Left forelimb (tissue), 1 donor: ENCODE results near the gene MATN3.

Experiments used
- DNase-seq: peaks from one replicate; pipeline ENCODE4 v3.0.0-alpha.2; 2018; ENCODE audit warnings: low spot score

Gene MATN3

GRCh38 chr2:20037660-20038059, 25.2 kb upstream of the MATN3 start:
- no peak for DNase-seq

- DNase-seq = no peak
These were observed 23.6 kb upstream of the MATN3 start for GRCh38 chr2:20035955-20036666.

GRCh38 chr2:20034821-20035220, 22.4 kb upstream of the MATN3 start:
- no peak for DNase-seq

- DNase-seq = no peak
These were observed 21.8 kb upstream of the MATN3 start for GRCh38 chr2:20034218-20034617.

- no peak for DNase-seq
These were observed 20.9 kb upstream of the MATN3 start for GRCh38 chr2:20033322-20033721.

GRCh38 chr2:20030224-20030623, 17.8 kb upstream of the MATN3 start:
- no peak for DNase-seq

GRCh38 chr2:20027705-20028434, 15.4 kb upstream of the MATN3 start:
- DNase-seq = no peak

- no peak for DNase-seq
These were observed 14.8 kb upstream of the MATN3 start for GRCh38 chr2:20027260-20027677.

GRCh38 chr2:20025065-20025786, 12.8 kb upstream of the MATN3 start:
- no peak for DNase-seq

- no peak for DNase-seq
These were observed 11.2 kb upstream of the MATN3 start for GRCh38 chr2:20023688-20024087.

- DNase-seq = no peak
These were observed 9.0 kb upstream of the MATN3 start for GRCh38 chr2:20021405-20022009.

GRCh38 chr2:20019747-20020146, 7.3 kb upstream of the MATN3 start:
- no peak for DNase-seq

GRCh38 chr2:20018601-20019152, 6.2 kb upstream of the MATN3 start:
- no peak for DNase-seq

- no peak for DNase-seq
These were observed 3.9 kb upstream of the MATN3 start for GRCh38 chr2:20016346-20016745.

GRCh38 chr2:20015482-20016083, 3.1 kb upstream of the MATN3 start:
- no peak for DNase-seq

- no peak for DNase-seq
These were observed 820 bp upstream of the MATN3 start for GRCh38 chr2:20013126-20013849.

GRCh38 chr2:20012032-20012281, 511 bp downstream of the MATN3 start:
- no peak for DNase-seq

GRCh38 chr2:20011276-20012031, 1.0 kb downstream of the MATN3 start:
- DNase-seq = no peak

GRCh38 chr2:20008703-20009102, 3.8 kb downstream of the MATN3 start:
- no peak for DNase-seq

GRCh38 chr2:20005891-20006470, 6.5 kb downstream of the MATN3 start:
- DNase-seq = no peak
